Pancreas (tissue), 10 donors: ENCODE measurements around the gene UNG. TPM values are rescaled to one million over a fixed set of nuclear protein-coding genes. Genes with fewer than 3 reads are reported as not detected.

ENCODE experiments used
- ATAC-seq, 4 donors: fragments of 200-7000 bp; cut with Tn5 transposase; one replicate each; pipeline versions ENCODE4 v1.8.0 to v1.9.1; 2020; ENCODE audit warnings: mild to moderate bottlenecking in 4 of 4, moderate library complexity in 4 of 4
- DNase-seq, 6 donors: peaks; one replicate each; pipeline ENCODE4 v3.0.0-alpha.2; 2020
- FAIRE-seq: peaks from 2 replicates; lab custom pipeline; 2012; peaks lifted over from hg19 to GRCh38; lab: Jason Lieb, UNC
- H3K27ac ChIP-seq, 4 donors: fragments of 200-600 bp; sonication (generic); 1 replicate in 3 of 4; 2 replicates in 1 of 4; pipeline versions ENCODE4 v1.5.0 to v1.8.0; 2020
- H3K27me3 ChIP-seq, 4 donors: fragments of 200-600 bp; one replicate each; pipeline ENCODE4 v1.8.0; 2021
- H3K36me3 ChIP-seq, 3 donors: fragments of 200-600 bp; sonication (generic) in 1 of 3; one replicate each; pipeline versions ENCODE4 v1.5.0 to v1.8.0; 2020 to 2021
- H3K4me1 ChIP-seq, 3 donors: fragments of 200-600 bp; one replicate each; pipeline ENCODE4 v1.8.0; 2021
- H3K4me3 ChIP-seq, 4 donors: fragments of 200-600 bp; sonication (generic) in 2 of 4; one replicate each; pipeline versions ENCODE4 v1.5.0 to v1.8.0; 2020 to 2021
- H3K9me3 ChIP-seq, 4 donors: fragments of 200-600 bp; one replicate each; pipeline ENCODE4 v1.8.0; 2021
- WGBS, 2 donors: extraction: QIAGEN DNeasy Blood & Tissue Kit; methylation state at CpG; one replicate each; pipeline ENCODE4 v1.1.7; 2013; 5-methylcytosine and 5-hydroxymethylcytosine counted together
- intact Hi-C, 3 donors: fragments of 100-400 bp; cut with DNase I; formaldehyde crosslinking; loops; one replicate each; pipeline versions ENCODE4 v1.11.1 to v1.14.2; 2022
- polyA plus RNA-seq, 2 donors: library from polyadenylated mRNA; stranded (reverse); fragments of 200-250 nt; gene quantifications; one replicate each; pipeline ENCODE4 v1.2.3, GENCODE V29; 2013
- total RNA-seq, 6 donors: library from RNA; stranded (reverse); fragmentation: NEBNext Ultra II Directional in 4 of 6; extraction: Animal tissue kit (Norgen Biotek cat#: 25700) in 4 of 6; gene quantifications; one replicate each; pipeline versions ENCODE4 v1.2.1 to v1.2.4, GENCODE V29; 2021 to 2023
- TF ChIP-seq, protein P1 (sequence below), 4 donors: fragments of 200-600 bp; sonication (generic) in 3 of 4; IDR thresholded peaks; one replicate each; pipeline versions ENCODE4 v1.5.0 to v1.8.0; 2021; ENCODE audit warnings: antibody characterized with exemption in 4 of 4
- donor health status: healthy with polysubstance abuse.
- donor health status: DM: no; HTN: no; CAD: no; lungs with moderate emphysema.
- donor health status: DM: no; HTN: no; CAD: no.
- donor health status: control.
- donor health status: control.
- donor health status: Bipolar disorder and iron deficiency.
- donor health status: DM: yes; HTN: yes; CAD: no.
- donor health status: DM: no; HTN: no; CAD: no.
- donor health status: DM: no; HTN: no; CAD: no.
- donor health status: DM: yes; HTN: yes; CAD: no.

Gene UNG
- total and polyA plus RNA-seq, 8 donors, result 5.1 to 15.8 (median 8.3) TPM

DNA sequence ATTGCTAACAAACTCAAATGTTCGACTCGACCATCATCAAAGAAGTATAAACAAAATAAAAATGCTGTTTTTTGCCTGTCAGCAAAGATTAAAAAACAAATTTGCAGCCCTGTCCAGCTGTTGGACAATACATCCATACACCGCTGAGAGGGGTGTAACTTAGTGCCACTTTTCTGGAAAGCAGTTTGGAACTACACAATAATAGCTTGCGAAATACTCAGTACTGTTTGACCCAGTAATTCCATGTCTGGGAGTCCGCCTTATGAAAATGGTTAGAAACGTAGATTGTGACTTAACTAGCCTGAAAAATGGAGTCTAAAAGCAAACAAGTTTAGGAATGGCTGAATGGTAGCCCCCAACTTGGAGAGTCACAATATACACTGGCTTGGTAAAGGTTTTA lies 38.6 kb upstream of the UNG start:
- TF ChIP-seq, protein P1, sequence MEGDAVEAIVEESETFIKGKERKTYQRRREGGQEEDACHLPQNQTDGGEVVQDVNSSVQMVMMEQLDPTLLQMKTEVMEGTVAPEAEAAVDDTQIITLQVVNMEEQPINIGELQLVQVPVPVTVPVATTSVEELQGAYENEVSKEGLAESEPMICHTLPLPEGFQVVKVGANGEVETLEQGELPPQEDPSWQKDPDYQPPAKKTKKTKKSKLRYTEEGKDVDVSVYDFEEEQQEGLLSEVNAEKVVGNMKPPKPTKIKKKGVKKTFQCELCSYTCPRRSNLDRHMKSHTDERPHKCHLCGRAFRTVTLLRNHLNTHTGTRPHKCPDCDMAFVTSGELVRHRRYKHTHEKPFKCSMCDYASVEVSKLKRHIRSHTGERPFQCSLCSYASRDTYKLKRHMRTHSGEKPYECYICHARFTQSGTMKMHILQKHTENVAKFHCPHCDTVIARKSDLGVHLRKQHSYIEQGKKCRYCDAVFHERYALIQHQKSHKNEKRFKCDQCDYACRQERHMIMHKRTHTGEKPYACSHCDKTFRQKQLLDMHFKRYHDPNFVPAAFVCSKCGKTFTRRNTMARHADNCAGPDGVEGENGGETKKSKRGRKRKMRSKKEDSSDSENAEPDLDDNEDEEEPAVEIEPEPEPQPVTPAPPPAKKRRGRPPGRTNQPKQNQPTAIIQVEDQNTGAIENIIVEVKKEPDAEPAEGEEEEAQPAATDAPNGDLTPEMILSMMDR (IDR thresholded peaks at IDR 0.05), result no peak
- no peaks in the 10 kb centered on the region for H3K9me3 ChIP-seq
- H3K36me3 ChIP-seq, result peaks cover 0 to 26% (median 0%) of the 10 kb centered on the region in 3 donors
- peaks cover 8 to 11% (median 10%) of the 10 kb centered on the region in 3 donors for H3K4me1 ChIP-seq
- no peak overlapping the region for H3K27ac ChIP-seq
- intact Hi-C loops, result no loop called here
- no peak overlapping the region for H3K4me3 ChIP-seq
- DNase-seq, result no peak
- 90 to 95% methylated on average over 6 of the region's 6 CpGs for WGBS, 2 donors
- ATAC-seq, result peak in 1 of 4 donors; percentile 47
- no peaks in the 10 kb centered on the region for H3K27me3 ChIP-seq
- FAIRE-seq, result no peak

DNA sequence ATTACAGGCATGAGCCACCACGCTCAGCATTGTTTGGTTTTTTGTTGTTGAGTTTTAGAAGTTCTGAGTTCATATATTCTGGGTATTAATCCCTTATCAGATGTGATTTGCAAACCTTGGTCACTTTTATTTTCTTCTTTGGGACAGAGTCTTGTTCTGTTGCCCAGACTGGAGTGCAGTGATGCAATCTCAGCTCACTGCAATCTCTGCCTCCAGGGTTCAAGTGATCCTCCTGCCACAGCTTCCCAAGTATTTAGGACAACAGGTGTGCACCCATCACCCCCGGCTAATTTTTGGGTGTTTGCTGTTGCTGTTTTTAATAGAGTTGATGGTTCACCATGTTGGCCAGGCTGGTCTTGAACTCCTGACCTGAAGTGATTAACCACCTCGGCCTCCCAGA lies 33.3 kb upstream of the UNG start:
- Histone ChIP-seq H3K36me3 (peaks cover 0 to 6% (median 0%) of the 10 kb centered on the region in 3 donors), H3K9me3 (no peaks in the 10 kb centered on the region), H3K4me1 (peaks cover 6 to 15% (median 12%) of the 10 kb centered on the region in 3 donors), H3K4me3 (no peak overlapping the region), H3K27ac (no peak overlapping the region), H3K27me3 (no peaks in the 10 kb centered on the region)
- no peak for FAIRE-seq
- ATAC-seq, result no peak
- no peak for DNase-seq
- intact Hi-C loops, result no loop called here
- TF ChIP-seq, protein P1 (IDR thresholded peaks at IDR 0.05), result no peak
- whole genome bisulfite sequencing, 2 donors, result 71 to 87% methylated on average over 3 of the region's 3 CpGs

DNA sequence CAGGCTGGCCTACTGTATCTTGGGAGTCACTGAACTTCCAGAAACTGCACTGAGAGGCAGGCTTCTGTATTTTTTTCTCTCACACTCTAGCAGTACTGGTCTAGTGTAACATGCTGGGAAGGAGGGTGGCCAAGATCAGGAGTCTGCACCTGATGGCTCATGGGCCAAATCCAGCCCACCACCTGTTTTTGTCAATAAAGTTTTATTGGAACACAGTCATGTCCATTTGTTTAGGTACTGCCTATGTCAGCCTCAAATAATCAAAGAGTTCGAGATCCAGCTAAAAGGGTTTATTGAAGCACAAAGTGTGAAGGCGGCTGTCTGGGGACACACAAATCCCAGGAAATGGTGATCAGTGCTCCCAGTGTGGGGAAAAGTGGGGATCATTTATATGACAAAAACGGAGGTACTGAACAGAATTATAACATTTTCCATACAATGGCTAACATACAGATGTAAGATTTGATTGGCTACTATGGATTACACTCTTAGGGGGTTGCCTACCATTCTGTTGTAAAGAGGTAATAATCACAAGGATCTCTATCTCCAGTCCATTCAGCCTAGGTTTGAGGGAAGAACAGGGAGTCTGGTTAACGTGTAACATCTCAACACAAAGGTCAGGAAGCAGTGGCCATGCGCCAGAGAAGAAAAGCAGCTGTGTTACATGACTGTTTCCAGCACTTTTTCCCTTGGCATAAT lies 32.1 kb upstream of the UNG start:
- DNase-seq (peak; percentile 68 to 81 (median 78)), ATAC-seq (peak; percentile 93 to 96 (median 94)), FAIRE-seq (no peak)
- WGBS, 2 donors, result 26 to 31% methylated on average over 5 of the region's 5 CpGs
- Histone ChIP-seq H3K36me3 (peaks cover 0 to 10% (median 0%) of the 10 kb centered on the region in 3 donors), H3K27me3 (no peaks in the 10 kb centered on the region), H3K4me1 (peaks cover 6 to 15% (median 12%) of the 10 kb centered on the region in 3 donors), H3K4me3 (no peak overlapping the region), H3K27ac (peak overlapping the region; percentile 13 to 66 (median 37)), H3K9me3 (no peaks in the 10 kb centered on the region)
- TF ChIP-seq, protein P1 (IDR thresholded peaks at IDR 0.05), result no peak
- intact Hi-C loops, result no loop called here

DNA sequence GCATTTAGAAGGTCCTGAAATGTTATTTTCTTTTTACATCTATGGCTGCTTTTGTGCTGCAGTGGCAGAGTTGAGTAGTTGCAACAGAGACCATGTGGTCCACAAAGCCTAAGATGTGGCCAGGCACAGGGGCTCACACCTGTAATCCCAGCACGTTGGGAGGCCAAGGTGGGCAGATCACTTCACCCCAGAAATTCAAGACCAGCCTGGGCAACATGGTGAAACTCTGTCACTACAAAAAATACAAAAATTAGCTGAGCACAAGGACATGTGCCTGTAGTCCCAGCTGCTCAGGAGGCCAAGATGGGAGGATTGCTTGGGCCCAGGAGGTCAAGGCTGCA lies 31.6 kb upstream of the UNG start:
- Histone ChIP-seq H3K27me3 (no peaks in the 10 kb centered on the region), H3K4me1 (peaks cover 6 to 15% (median 12%) of the 10 kb centered on the region in 3 donors), H3K9me3 (no peaks in the 10 kb centered on the region), H3K36me3 (peaks cover 0 to 10% (median 0%) of the 10 kb centered on the region in 3 donors), H3K27ac (peak overlapping the region; percentile 13 to 66 (median 44)), H3K4me3 (no peak overlapping the region)
- intact Hi-C loops, result no loop called here
- FAIRE-seq (no peak), DNase-seq (no peak), ATAC-seq (peak in 3 of 4 donors; percentile 7 to 33 (median 21))
- TF ChIP-seq, protein P1 (IDR thresholded peaks at IDR 0.05), result no peak
- 37 to 47% methylated on average over 1 of the region's 1 CpG for WGBS, 2 donors
